Keratinocyte (primary cell): ENCODE measurements around the gene TSTD1. TPM values are rescaled to one million over a fixed set of nuclear protein-coding genes. Genes with fewer than 3 reads are reported as not detected.

Experiments
- DNase-seq: peaks from one replicate; pipeline ENCODE4 v3.0.0-alpha.2; 2011; ENCODE audit warnings: low read depth, missing footprints, low spot score
- FAIRE-seq: peaks from 2 replicates; lab custom pipeline; 2011; peaks lifted over from hg19 to GRCh38; lab: Jason Lieb, UNC
- H2AFZ ChIP-seq: 2 replicates; pipeline ENCODE4 v1.6.0; 2012; ENCODE audit warnings: low read length, control low read depth, inconsistent platforms; ENCODE audit not compliant: control insufficient read depth
- H3K27ac ChIP-seq: 2 replicates; pipeline ENCODE4 v1.5.1; 2011; ENCODE audit warnings: low read length; ENCODE audit not compliant: control insufficient read depth, insufficient read depth
- H3K27me3 ChIP-seq: 3 replicates; pipeline ENCODE4 v1.6.0; 2011; ENCODE audit warnings: low read length; ENCODE audit not compliant: control insufficient read depth, insufficient read depth; ENCODE audit errors: extremely low read depth
- H3K36me3 ChIP-seq, 2 experiments: 2 replicates in 1 of 2; 3 replicates in 1 of 2; pipeline ENCODE4 v1.5.1; 2011; ENCODE audit warnings: low read length in 2 of 2, mild to moderate bottlenecking in 1 of 2; ENCODE audit not compliant: control insufficient read depth in 2 of 2, insufficient read depth in 2 of 2; ENCODE audit errors: extremely low read depth in 1 of 2
- H3K4me1 ChIP-seq: 3 replicates; pipeline ENCODE4 v1.5.1; 2011; ENCODE audit warnings: low read length; ENCODE audit not compliant: control insufficient read depth, insufficient read depth; ENCODE audit errors: extremely low read depth
- H3K4me2 ChIP-seq: 3 replicates; pipeline ENCODE4 v1.6.0; 2011; ENCODE audit warnings: low read depth, low read length; ENCODE audit not compliant: control insufficient read depth, insufficient read depth; ENCODE audit errors: extremely low read depth
- H3K4me3 ChIP-seq, 3 experiments: fragments of 200-600 bp in 1 of 3; sonication (generic) in 1 of 3; 2 replicates in 2 of 3; 3 replicates in 1 of 3; pipeline ENCODE4 v1.5.1; 2011 to 2016; ENCODE audit warnings: low read length in 3 of 3, mild to moderate bottlenecking in 3 of 3, control low read depth in 2 of 3, inconsistent platforms in 1 of 3, low read depth in 1 of 3, mixed read lengths in 1 of 3, mixed run types in 1 of 3, moderate library complexity in 1 of 3; ENCODE audit not compliant: control insufficient read depth in 2 of 3, insufficient read depth in 2 of 3; ENCODE audit errors: extremely low read depth in 1 of 3
- H3K79me2 ChIP-seq: 2 replicates; pipeline ENCODE4 v1.6.0; 2012; ENCODE audit warnings: low read length; ENCODE audit not compliant: control insufficient read depth, insufficient read depth
- H3K9ac ChIP-seq: 3 replicates; pipeline ENCODE4 v1.6.0; 2011; ENCODE audit warnings: low read length; ENCODE audit not compliant: control insufficient read depth, insufficient read depth; ENCODE audit errors: extremely low read depth
- H3K9me1 ChIP-seq: 3 replicates; pipeline ENCODE4 v1.6.0; 2011; ENCODE audit warnings: low read length; ENCODE audit not compliant: control insufficient read depth, insufficient read depth; ENCODE audit errors: extremely low read depth
- H3K9me3 ChIP-seq: 2 replicates; pipeline ENCODE4 v1.5.1; 2012; ENCODE audit warnings: low read depth, low read length; ENCODE audit not compliant: control insufficient read depth
- H4K20me1 ChIP-seq: 3 replicates; pipeline ENCODE4 v1.6.0; 2011; ENCODE audit warnings: low read length; ENCODE audit not compliant: control insufficient read depth, insufficient read depth; ENCODE audit errors: extremely low read depth
- CTCF ChIP-seq, 3 experiments: IDR thresholded peaks in 1 of 3; conservative IDR thresholded peaks in 1 of 3; optimal IDR thresholded peaks in 1 of 3; 2 replicates in 2 of 3; 3 replicates in 1 of 3; pipeline versions ENCODE3 to v1.5.1; 2011; ENCODE audit warnings: low read length in 3 of 3, mild to moderate bottlenecking in 3 of 3, moderate library complexity in 2 of 3, control low read depth in 1 of 3, inconsistent platforms in 1 of 3; ENCODE audit not compliant: insufficient read depth in 2 of 3; ENCODE audit errors: extremely low read depth in 1 of 3
- EZH2 ChIP-seq: IDR thresholded peaks from one replicate; pipeline ENCODE4 v1.6.1; 2012; ENCODE audit warnings: inconsistent platforms, mild to moderate bottlenecking, low read length, moderate library complexity
- dilution Hi-C: fragments of 300-500 bp; cut with MboI; formaldehyde crosslinking; loops from one replicate; pipeline ENCODE4 v1.7.0; 2020; ENCODE audit warnings: low sequenced_read_pairs; ENCODE audit not compliant: extremely low pct_ligation_motif_present
- polyA plus RNA-seq, 5 experiments: library from polyadenylated mRNA; depleted of rRNA in 3 of 5; stranded (reverse) in 3 of 5; stranded (forward) in 1 of 5; unstranded in 1 of 5; fragments of >200 nt; gene quantifications; 1 replicate in 1 of 5; 2 replicates in 3 of 5; 3 replicates in 1 of 5; pipeline versions ENCODE4 v1.2.1 to v1.2.3, GENCODE V29; 2011 to 2012; ENCODE audit warnings: missing spikeins in 2 of 5, low read depth in 1 of 5, low replicate concordance in 1 of 5

The TSTD1 gene
- polyA plus RNA-seq, 1 donor (not counting 4 experiments of a cell fraction or from before 2014, with no cell fraction given), result 106 TPM

DNA sequence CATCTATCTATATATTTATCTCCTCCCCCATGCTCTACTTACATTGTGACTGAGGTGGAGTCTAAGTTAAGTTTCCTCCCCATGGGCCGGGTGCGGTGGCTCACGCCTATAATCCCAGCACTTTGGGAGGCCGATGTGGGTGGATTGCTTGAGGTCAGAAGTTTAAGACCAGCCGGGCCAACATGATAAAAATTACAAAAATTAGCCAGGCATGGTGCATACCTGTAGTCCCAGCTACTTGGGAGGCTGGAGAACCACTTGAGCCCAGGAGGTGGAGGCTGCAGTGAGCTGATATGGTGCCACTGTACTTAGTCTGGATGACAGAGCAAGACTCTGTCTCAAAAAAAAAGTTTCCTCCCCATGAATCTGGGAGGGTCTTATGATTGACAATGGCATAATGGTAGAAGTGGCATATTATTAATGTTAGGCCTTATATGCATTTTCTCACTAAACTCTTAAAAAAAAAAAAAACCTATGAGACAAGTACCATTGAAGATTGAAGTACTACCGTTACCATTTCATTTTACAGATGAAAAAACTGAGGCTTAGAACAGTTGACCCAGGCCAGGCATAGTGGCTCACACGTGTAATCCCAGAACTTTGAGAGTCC is 29.1 kb downstream of the TSTD1 start:
- H2AFZ ChIP-seq, result no peak overlapping the region
- H3K9me1 ChIP-seq, result peaks cover 8% of the 10 kb centered on the region
- H4K20me1 ChIP-seq, result peaks cover 13% of the 10 kb centered on the region
- H3K4me2 ChIP-seq, result no peak overlapping the region
- H3K9me3 ChIP-seq, result no peaks in the 10 kb centered on the region
- no peaks in the 10 kb centered on the region for H3K27me3 ChIP-seq
- H3K79me2 ChIP-seq, result peaks cover 91% of the 10 kb centered on the region
- H3K9ac ChIP-seq, result no peak overlapping the region
- TF ChIP-seq EZH2 (no peak), CTCF (optimal IDR thresholded peaks at IDR 0.05 in 1 of 3, IDR thresholded peaks at IDR 0.05 in 1 of 3, conservative IDR thresholded peaks at IDR 0.05 in 1 of 3; ENCODE audit: extremely low read depth in 1 of 3, insufficient read depth in 2 of 3, low read length in 3 of 3) (no peak)
- no peak for FAIRE-seq
- dilution Hi-C loops, result no loop called here
- H3K4me1 ChIP-seq, result peaks cover 20% of the 10 kb centered on the region
- H3K27ac ChIP-seq, result no peak overlapping the region
- H3K4me3 ChIP-seq, result no peak overlapping the region
- H3K36me3 ChIP-seq, result peaks cover 11 to 14% of the 10 kb centered on the region in 2 experiments
- no peak for DNase-seq

GRCh38 chr1:161008869-161009510 is 29.8 kb downstream of the TSTD1 start:
- Histone ChIP-seq H2AFZ (no peak overlapping the region), H4K20me1 (peaks cover 13% of the 10 kb centered on the region), H3K4me2 (no peak overlapping the region), H3K27ac (no peak overlapping the region), H3K36me3 (peaks cover 11% of the 10 kb centered on the region in 2 experiments), H3K9ac (no peak overlapping the region), H3K9me3 (no peaks in the 10 kb centered on the region), H3K4me1 (peaks cover 14% of the 10 kb centered on the region), H3K79me2 (peaks cover 92% of the 10 kb centered on the region), H3K9me1 (peaks cover 8% of the 10 kb centered on the region), H3K27me3 (no peaks in the 10 kb centered on the region), H3K4me3 (no peak overlapping the region)
- dilution Hi-C loops, result no loop called here
- FAIRE-seq (no peak), DNase-seq (no peak)
- TF ChIP-seq CTCF (optimal IDR thresholded peaks at IDR 0.05 in 1 of 3, IDR thresholded peaks at IDR 0.05 in 1 of 3, conservative IDR thresholded peaks at IDR 0.05 in 1 of 3; ENCODE audit: extremely low read depth in 1 of 3, insufficient read depth in 2 of 3, low read length in 3 of 3) (no peak), EZH2 (no peak)
